Body of pancreas (tissue), 4 donors: ENCODE measurements around the gene CST9.

ENCODE experiments used
- POLR2A ChIP-seq, 3 donors: fragments of 450-650 bp; IDR thresholded peaks; one replicate each; pipeline ENCODE4 v1.6.1; 2016; ENCODE audit warnings: antibody characterized with exemption in 3 of 3, mild to moderate bottlenecking in 2 of 3
- TF ChIP-seq, protein P1 (sequence below), 7 experiments: fragments of 450-650 bp in 4 of 7; fragments of 200-600 bp in 3 of 7; sonication (generic) in 3 of 7; IDR thresholded peaks; one replicate each; pipeline ENCODE4 v1.5.1; 2016 to 2019; ENCODE audit warnings: antibody characterized with exemption in 7 of 7

DNA sequence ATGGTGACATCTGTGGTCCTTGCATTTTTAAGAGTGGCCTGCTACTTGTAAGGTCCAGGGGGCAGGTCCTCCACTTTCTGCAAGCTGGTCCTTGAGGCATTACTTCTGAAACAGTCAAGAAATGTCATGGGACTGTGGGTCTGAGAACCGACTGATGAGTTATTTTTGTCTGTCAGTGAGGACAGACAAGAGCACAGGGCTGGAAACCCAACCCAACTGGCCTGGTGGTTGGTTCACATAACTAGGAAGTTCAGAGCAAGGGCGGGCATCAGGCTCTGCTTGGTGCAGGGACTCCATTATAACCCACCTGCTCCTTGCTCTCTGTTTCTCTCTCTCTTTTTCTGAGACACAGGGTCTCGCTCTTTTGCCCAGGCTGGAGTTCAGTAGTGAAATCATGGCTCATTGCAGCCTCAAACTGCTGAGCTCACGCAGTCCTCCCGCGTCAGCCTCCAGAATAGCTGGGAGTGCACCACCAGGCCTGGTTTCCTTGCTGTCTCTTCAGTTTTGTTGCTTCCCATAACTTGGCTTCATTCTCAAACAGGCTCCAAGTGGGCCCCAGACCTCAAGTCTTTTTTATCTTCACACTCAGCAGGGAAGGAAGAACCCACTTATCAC lies 22.8 kb upstream of the CST9 start:
- TF ChIP-seq, protein P1, sequence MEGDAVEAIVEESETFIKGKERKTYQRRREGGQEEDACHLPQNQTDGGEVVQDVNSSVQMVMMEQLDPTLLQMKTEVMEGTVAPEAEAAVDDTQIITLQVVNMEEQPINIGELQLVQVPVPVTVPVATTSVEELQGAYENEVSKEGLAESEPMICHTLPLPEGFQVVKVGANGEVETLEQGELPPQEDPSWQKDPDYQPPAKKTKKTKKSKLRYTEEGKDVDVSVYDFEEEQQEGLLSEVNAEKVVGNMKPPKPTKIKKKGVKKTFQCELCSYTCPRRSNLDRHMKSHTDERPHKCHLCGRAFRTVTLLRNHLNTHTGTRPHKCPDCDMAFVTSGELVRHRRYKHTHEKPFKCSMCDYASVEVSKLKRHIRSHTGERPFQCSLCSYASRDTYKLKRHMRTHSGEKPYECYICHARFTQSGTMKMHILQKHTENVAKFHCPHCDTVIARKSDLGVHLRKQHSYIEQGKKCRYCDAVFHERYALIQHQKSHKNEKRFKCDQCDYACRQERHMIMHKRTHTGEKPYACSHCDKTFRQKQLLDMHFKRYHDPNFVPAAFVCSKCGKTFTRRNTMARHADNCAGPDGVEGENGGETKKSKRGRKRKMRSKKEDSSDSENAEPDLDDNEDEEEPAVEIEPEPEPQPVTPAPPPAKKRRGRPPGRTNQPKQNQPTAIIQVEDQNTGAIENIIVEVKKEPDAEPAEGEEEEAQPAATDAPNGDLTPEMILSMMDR (IDR thresholded peaks at IDR 0.05) = no peak
- no peak for TF ChIP-seq POLR2A (IDR thresholded peaks at IDR 0.05)
